Suppressor macrophage treated with lipopolysaccharide for 1 hour (primary cell): ENCODE data around the gene RIIAD1.
"Not testable (repeated sequence)": the region's sequence is repeated elsewhere in the genome, so short reads cannot be mapped to it uniquely, and the experiment has no call there.

Experiments used
- DNase-seq, 3 donors: peaks; one replicate each; pipeline ENCODE4 v3.0.0-alpha.2; 2020 to 2022

The RIIAD1 gene

DNA sequence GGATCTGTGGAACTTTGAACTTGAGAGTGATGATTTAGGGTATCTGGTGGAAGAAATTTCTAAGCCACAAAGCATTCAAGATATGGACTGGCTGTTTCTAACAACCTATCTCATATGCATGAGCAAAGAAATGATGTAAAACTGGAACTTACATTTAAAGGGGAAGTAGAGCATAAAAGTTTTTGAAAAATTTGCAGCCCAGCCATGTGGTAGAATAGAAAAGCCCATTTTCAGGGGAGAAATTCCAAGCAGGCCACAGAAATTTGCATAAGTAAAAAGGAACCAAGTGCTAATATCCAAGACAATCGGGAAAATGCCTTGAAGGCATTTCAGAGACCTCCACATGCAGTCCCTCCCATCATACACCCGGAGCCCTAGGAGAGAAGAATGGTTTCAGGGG, 15.7 kb downstream of the RIIAD1 start:
- peak; percentile 55 to 79 (median 72) for DNase-seq

DNA sequence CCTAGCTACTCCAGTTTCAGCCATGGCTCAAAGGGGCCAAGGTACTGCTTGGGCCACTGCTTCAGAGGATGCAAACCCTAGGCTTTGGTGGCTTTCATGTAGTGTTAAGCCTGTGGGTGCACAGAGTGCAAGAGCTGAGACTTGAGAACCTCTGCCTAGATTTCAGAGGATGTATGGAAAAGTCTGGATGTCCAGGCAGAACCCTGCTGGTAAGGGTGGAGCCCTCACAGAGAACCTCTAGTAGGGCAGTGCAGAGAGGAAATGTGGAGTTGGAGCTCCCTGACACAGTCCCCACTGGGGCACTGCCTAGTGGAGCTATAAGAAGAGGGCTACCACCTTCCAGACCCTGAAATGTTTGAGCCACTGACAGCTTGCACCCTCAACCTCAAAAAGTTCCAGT, 16.2 kb downstream of the RIIAD1 start:
- no peak for DNase-seq

DNA sequence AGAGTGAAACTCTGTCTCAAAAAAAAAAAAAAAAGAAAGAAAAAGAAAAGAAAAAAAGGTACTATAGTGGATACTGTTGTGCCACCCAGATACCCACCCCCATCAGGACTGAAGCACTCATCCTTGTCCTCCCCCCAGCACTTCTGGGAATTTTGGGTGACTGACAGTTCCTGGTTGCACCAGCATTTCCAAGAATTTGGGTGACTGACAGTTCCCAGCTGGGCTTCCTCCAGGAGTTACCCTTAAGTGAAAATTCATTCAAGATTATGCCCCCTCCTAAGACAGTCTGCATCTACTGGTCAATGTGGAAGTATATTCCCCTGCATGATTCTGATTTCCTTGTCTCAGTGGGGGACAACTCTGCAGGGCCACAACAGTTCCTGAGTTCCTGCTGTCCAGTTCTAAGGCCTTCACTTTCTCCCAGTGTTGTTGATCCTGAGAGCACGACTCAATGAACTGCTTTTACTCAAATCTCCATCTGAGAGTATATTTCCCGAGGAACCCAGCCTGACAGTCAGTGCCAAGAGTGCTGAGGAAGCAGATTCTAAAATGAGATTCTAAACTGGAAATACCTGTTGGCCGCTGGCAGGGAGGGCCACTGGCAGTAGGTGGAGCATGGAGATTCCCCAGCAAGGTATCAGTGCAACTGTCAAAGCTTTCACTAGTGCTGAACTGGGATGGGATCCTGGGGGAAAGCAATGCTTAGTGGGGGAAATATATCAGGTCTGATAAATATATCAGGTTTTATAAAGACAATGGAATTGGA, 18.5 kb downstream of the RIIAD1 start:
- peak in 2 of 3 donors; percentile 25 to 69 for DNase-seq

DNA sequence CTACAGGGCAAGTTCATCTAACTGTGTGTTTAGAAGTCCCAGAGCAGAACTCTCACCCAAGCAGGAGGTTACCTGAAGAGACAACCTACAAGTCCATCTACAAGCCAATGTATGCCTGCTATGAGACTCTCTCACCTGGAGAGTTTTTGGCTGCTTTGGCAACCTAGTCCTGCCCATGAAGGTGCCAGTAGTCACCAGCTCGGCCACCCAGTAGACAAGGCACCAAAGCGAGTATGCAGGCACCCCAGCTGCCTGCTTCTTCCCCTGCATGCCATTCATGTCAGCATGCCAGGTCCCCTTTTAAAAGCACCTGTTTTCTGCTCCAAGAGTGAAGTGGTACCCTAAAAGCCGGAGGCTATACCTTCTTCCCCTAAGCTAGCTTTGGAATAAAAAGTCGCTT, 20.2 kb downstream of the RIIAD1 start:
- DNase-seq, result no peak

DNA sequence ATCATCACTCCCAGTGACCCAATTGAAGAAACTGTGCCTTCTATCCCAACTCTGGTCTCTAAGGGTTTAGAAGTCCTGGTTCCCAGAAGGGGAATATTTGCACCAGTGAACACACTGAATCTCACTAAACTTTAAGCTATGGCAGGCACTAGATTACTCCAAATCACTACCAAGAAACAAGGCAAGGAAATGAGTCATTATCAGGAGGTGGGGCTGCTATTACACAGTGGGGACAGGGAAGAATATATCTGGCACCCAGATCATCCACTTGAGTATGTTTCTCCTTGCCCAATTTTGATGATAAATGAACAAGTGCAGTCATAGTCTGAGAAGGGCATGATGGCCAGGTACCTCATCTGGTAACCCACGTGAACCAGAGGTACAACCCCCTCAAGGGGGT, 35.0 kb downstream of the RIIAD1 start:
- DNase-seq, result peak; percentile 33 to 43 (median 40)

DNA sequence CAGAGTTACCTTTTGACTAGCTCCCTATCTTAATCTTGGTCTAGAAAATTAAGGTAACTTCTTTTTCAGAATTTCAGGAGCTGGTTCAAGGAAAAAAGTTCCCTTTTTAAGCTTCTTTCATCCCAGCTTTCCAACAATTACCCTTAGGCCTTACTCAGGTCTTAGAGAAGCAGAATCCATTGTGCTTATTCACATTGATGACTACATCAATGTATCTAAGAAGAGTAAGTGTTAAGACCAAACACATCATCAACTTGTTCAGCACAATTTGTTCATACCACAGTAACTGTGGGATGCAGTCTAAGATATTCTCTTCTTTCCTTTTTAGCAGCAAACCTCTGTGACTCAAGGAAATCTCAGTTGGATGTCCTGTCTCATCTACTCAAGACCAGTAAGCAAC, 37.9 kb downstream of the RIIAD1 start:
- DNase-seq, result no peak

DNA sequence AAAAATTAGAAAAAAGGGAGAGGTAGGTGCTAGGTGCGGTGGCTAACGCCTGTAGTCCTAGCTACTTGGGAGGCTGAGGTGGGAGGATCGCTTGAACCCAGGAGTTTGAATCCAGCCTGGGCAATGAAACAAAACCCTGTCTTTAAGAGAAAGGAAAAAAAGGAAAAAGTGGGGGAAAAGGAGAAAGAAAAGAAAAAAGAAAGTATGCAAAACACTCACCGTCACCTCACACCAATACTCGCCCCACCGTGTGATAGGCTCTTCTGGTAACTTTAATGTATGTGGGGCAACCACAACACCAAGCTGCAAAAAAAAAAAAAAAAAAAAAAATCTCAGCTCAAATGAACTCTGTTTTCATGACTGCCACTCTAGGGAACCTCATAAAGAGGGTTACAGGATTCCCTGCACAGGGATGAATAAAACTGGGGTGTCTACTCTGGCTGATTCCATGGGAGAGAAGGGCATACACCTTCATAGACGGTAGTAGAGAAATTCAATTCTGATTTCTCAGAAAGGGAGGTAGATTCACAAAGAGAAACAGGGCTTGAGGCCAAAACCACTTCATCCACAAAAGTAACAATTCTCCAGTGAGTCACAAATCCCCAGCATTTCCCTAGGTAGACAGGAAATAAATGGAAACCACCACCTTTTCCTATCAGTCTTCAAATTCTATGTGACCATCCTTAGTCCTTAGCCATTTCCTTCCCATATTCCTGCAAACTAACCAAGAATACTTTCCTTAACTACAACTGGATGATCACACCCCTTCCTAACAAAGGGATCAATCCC, 39.5 kb downstream of the RIIAD1 start:
- DNase-seq, result no peak

DNA sequence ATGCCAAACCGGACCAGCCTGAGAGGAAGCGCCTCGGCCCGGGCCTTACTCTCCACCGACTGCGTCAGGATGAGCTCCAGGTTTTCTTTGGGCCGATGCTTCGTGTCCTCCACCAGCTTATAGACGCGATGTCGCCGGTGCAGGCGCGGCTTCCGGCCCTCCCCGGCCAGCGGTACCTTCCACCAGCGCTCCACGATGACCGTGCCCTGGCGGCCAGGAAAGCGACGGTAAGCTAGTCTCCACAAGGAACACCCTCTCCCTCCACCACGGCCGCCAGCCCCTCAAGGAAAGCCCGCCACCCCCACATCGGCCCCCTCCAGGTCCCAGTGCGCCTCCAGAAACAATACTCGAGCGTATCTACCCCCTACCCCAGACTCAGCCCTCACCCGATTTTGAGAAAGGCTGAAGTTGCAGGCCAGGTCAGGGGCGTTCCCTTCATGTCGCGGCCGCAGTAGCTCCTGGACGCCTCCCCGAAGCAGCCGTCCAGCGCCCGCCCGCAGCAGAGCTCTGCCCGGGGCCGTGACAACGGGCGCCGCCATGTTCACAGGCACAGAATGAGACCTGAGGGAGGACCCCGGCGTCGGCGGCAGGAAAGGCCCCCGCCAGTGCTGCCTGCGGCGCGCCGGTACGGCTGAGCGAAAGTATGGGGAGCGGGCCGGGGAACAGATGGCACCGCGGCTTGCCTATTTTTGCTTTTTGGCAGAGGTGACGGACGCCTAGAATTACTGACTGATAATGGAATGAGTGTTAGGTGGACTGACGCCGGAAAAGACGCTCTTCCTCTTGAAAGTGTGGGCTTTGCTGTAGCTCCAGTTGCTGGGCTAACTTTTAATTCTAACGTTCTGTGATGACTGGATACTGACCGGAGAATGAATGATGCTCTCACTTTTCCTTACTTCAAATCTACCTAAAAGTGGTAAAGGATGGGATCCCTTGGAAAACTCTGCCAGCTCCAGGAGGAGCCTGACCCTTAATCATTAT, 41.9 kb downstream of the RIIAD1 start, which contains the start of gene MRPL9:
Gene MRPL9 (minus strand): TSS at position 556 of the 981 bp plus-strand sequence. CDS start 17 bp downstream, at position 539.
- peak; percentile 73 to 91 (median 83) for DNase-seq

DNA sequence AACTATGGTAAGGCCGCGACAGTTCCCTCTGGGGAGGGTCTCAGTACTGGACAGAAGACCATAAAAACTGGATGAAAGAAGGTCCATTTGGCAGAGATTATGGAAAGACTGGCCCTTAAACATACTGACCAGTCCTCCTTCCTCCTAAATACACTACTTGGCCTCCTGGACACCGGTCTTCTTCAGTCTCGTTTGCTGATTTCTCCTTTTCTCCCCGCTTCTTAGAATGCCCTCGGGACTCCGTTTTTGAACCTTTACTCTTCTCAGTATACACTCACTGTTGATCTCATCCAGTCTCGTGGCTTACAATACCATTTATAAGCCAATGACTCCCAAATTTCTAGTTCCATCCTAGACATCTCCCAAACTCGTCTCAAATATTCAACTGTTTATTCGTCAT, 42.7 kb downstream of the RIIAD1 start:
- DNase-seq, result no peak

DNA sequence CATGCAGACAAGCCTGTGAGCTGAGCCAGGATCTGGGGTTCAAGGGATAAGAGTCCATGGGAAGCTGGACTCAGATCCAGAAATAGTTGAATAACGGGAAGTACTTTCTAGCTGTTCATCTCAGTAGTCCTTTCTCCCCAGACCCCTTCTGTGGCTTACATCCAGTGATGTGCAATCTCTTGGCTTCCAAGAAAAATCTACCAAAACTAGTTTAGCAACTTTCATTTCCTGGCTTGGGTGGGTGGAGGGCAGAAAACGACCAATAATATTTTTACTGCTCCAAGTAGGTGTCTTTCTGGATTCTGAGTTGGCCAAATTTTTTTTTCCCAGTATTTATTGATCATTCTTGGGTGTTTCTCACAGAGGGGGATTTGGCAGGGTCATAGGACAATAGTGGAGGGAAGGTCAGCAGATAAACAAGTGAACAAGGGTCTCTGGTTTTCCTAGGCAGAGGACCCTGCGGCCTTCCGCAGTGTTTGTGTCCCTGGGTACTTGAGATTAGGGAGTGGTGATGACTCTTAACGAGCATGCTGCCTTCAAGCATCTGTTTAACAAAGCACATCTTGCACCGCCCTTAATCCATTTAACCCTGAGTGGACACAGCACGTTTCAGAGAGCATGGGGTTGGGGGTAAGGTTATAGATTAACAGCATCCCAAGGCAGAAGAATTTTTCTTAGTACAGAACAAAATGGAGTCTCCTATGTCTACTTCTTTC, 47.2 kb downstream of the RIIAD1 start:
- DNase-seq, result not testable (repeated sequence)

DNA sequence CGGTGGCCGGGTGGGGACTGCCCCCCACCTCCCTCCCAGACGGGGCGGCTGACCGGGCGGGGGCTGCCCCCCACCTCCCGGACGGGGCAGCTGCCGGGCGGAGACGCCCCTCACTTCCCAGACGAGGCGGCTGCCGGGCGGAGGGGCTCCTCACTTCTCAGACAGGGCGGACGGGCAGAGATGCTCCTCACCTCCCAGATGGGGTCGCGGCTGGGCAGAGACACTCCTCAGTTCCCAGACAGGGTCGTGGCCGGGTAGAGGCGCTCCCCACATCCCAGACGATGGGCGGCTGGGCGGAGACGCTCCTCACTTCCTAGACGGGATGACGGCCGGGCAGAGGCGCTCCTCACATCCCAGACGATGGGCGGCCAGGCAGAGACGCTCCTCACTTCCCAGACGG, 47.9 kb downstream of the RIIAD1 start:
- DNase-seq, result not testable (repeated sequence)

DNA sequence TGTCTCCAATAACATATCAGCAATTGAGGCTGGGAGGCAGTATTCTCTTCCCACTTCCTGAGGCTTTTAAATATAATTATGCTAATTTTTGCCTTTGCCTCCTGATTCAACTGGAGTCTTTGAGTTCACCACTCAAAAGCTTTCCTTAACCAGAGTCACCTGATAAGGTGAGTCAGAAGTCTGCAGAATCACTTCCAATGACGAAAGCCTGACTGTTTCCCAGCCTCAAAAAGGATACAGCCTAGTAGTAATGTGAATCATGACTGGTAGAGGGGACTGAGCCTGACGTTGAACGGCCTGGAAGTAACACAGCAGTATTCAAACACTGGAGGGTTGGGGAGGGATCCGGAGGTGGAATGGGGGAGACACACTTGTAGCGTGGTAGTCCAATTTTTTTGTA, 52.4 kb downstream of the RIIAD1 start:
- no peak for DNase-seq

DNA sequence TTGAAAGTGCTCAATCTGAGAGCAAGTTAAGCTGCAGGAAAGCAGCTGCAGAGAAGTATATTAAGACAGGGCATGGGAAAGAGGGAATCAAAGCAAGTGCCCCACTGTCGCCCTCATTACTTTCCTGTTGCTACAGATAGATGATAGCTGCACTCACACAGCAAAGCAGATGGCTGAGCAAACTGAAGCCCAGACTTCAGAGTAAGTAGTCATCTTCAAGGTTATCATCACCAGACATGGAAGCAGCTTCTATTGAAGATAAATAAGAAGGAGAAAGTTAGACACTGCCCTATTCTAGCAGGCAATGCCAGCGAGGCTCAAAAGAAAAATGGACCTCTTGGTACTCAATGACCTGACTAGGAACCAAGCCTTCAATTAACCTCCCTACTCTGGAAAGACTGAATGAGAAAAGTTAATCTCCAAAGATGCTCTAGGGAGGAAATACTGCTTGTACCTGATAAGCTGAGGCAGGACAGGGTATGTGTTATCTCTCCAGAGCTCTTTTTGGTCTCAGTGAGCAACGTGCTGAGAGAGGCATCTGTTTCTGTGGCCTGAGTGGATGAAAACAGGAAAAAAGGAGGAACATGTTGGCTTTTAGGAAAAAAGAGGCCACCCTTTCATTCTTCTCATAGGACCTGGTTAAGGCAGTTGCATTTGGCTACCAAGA, 53.1 kb downstream of the RIIAD1 start:
- no peak for DNase-seq

DNA sequence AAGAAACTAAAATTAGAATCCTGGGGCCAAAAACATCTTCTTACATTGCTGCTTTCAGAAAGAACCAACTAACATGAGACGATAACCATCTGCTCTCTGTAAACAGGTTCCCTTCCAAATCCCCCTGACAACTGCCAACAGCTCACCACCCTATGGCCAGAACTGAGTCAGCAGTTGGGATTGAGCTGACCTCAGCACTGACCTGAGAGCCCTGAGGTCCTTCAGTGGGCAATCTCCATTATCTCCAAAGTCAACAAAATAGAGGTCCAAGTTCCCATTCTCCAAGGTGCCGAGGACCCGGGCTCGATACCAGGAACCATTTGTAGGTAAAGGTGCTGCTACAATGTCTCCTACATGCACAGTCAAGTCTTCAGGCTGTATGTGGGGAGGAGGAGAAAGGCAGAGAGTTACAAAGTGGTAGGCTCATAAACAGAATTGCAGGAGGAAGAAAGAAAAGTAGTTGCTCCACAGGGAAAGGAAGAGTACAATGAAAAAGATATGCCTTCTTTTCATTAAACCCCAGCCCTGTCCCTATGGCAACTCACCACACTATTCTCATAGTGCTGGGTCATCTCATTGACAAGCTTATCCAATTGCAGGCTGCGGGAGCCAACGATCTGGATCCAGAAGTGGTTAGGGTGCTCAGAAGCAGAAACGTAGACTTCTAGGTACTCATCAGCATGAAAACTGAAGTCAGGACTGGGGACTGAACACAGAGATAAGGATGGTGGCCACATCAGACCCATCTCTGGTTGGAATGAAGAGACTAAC, 54.8 kb downstream of the RIIAD1 start:
- no peak for DNase-seq

DNA sequence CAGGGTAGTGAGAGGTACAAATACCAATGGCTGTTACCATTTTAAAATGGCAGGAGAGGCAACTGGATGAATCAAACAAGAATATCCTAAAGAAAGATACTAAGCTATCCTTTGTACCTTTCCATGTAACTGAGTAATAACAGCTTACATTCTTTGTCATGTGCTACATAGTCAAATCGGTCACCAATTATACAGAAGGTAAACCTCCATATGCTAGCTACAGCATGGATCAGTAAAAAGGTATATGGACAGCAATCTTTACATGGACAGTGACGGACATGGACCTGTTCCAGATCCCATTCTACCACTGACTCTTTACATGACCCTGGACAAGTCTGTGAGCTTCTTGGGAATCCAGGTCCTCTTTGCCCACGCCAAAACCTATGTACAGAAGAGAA, 55.3 kb downstream of the RIIAD1 start:
- DNase-seq, result no peak

DNA sequence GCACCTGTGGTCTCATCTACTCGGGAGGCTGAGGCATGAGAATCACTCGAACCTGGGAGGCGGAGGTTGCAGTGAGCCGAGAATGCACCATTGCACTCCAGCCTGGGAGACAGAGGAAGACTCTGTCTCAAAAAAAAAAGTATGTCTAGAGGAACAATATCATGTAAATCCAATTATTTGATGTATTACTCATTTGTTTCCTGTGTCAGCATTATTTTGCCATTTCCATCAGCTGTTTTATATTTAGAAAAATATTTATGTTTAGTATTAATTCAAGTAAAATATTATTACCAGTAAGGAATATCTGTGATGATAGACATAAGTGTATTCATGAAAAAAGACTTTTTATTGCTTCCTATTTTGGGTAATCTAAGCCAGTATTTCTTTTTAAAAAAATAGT, 56.0 kb downstream of the RIIAD1 start:
- DNase-seq, result no peak
